ENCODE results near the gene GHRL.

Gene GHRL

DNA sequence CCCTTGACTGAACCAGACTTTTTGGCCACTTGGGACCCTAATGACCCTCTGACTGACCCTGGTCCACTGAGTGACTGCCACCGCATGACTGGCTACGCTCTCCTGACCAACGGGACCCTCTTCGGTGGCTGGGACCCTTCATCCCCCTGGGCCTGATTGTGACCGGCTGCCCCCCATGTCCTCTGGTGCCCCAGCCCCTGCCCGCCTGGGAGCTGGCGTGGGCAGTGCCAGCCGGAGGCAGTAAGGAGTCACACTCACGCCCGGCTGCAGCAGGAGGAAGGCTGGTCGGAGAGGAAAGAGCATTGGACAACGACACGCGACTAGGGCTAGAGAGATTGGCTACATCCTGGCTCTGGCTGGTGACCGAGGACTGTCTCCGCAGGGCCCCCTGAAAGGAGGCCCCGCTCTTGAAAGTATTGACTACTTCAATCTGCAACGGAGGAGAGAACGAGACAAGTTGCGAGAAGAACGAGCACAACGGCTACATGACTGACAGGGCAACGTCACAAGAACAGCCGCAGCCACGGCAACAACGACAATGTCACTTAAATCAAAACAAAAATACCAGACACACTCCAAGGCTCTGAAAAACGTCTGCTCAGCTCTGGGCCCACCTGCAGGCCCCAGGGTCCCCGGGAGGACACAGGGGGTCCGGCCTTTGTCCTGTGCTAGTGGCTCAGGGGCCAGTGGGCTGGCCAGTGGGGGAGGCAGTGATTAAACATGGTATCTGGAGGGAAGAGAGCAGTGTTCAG is 43.3 kb upstream of the GHRL start:
- H3K4me3 ChIP-seq (ENCODE audit: low read length), result no peak overlapping the region
- H3K27me3 ChIP-seq (ENCODE audit: insufficient read depth, low read length), result peaks cover 2% of the 10 kb centered on the region; the same call in 1 of the 2 replicates
- H3K4me1 ChIP-seq (ENCODE audit: insufficient read depth, low read length), result peaks cover 8% of the 10 kb centered on the region; the same call in 1 of the 2 replicates
- no peak overlapping the region for H3K27ac ChIP-seq (ENCODE audit: low read depth, low read length)
- no peak overlapping the region for H3K9ac ChIP-seq (ENCODE audit: low read depth, low read length)
- no peaks in the 10 kb centered on the region for H3K9me3 ChIP-seq (ENCODE audit: insufficient read depth, low read depth, low read length)
- 92% methylated on average over 29 of the region's 29 CpGs for WGBS
- no peaks in the 10 kb centered on the region for H3K36me3 ChIP-seq (ENCODE audit: insufficient read depth, low read length)

DNA sequence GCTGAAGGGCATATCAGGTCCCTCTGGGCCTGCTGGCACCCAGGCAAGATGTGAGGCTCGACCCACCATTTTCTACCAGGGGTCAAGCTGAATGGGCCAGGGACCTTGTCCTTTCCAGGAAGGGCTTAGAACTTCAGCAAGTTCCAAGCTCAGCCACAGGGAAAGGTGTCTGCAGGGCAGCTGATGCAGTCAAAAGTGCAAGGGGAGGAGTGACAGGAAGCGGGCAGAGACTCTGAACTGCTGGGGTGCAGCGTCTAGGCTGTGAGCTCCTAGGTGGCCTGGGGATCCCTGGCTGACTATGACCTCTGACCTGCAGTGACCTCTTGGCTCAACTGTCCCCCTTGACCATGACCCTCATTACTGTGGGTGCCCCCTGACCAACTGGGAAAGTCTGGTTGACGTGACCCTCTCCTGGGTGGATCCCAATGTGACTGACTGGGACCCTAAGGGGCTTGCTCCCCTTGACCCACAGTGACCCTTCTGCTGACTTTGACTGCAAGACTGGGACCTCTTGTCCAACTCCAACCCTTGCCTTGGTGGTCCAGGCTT is 42.5 kb upstream of the GHRL start:
- H3K36me3 ChIP-seq (ENCODE audit: insufficient read depth, low read length), result no peaks in the 10 kb centered on the region
- H3K27me3 ChIP-seq (ENCODE audit: insufficient read depth, low read length), result no peaks in the 10 kb centered on the region
- no peak overlapping the region for H3K27ac ChIP-seq (ENCODE audit: low read depth, low read length)
- no peaks in the 10 kb centered on the region for H3K9me3 ChIP-seq (ENCODE audit: insufficient read depth, low read depth, low read length)
- H3K4me1 ChIP-seq (ENCODE audit: insufficient read depth, low read length), result peaks cover 8% of the 10 kb centered on the region; the same call in 1 of the 2 replicates
- no peak overlapping the region for H3K9ac ChIP-seq (ENCODE audit: low read depth, low read length)
- H3K4me3 ChIP-seq (ENCODE audit: low read length), result no peak overlapping the region
- 94% methylated on average over 4 of the region's 4 CpGs for WGBS

GRCh38 chr3:10334459-10334858 is 41.7 kb upstream of the GHRL start:
- Histone ChIP-seq H3K4me3 (ENCODE audit: low read length) (no peak overlapping the region), H3K9me3 (ENCODE audit: insufficient read depth, low read depth, low read length) (no peaks in the 10 kb centered on the region), H3K4me1 (ENCODE audit: insufficient read depth, low read length) (peaks cover 8% of the 10 kb centered on the region; the same call in 1 of the 2 replicates), H3K36me3 (ENCODE audit: insufficient read depth, low read length) (no peaks in the 10 kb centered on the region), H3K27ac (ENCODE audit: low read depth, low read length) (no peak overlapping the region), H3K27me3 (ENCODE audit: insufficient read depth, low read length) (0 out of 2 replicates have a peak, but pooled peaks cover 2% of the 10 kb centered on the region), H3K9ac (ENCODE audit: low read depth, low read length) (no peak overlapping the region)
- 75% methylated on average over 12 of the region's 12 CpGs for WGBS

GRCh38 chr3:10334042-10334441 is 41.3 kb upstream of the GHRL start:
- 88% methylated on average over 11 of the region's 11 CpGs for WGBS

DNA sequence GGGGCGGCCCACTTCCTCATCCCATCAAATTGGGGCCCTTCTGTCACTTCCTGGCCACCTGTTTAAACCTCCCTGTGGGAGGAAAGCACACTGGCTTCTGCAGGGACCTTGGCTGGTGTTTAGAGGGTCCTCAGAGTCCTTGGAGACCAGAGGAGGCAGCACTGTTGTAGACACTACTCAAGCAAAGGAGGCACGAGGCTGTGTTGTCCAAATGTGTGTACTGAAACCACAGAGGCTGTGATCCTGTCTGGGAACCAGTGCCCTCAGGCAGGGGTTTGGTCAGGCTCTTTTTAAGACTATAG is 40.6 kb upstream of the GHRL start:
- H3K27me3 ChIP-seq (ENCODE audit: insufficient read depth, low read length), result peaks cover 7% of the 10 kb centered on the region; the same call in 1 of the 2 replicates

More at GRCh38 chr3:10334042-10334441, 41.3 kb upstream of the GHRL start:
- Histone ChIP-seq H3K36me3 (ENCODE audit: insufficient read depth, low read length) (no peaks in the 10 kb centered on the region), H3K4me3 (ENCODE audit: low read length) (no peak overlapping the region), H3K9me3 (ENCODE audit: insufficient read depth, low read depth, low read length) (no peaks in the 10 kb centered on the region), H3K27ac (ENCODE audit: low read depth, low read length) (no peak overlapping the region), H3K9ac (ENCODE audit: low read depth, low read length) (no peak overlapping the region), H3K4me1 (ENCODE audit: insufficient read depth, low read length) (peaks cover 6% of the 10 kb centered on the region; the same call in 1 of the 2 replicates), H3K27me3 (ENCODE audit: insufficient read depth, low read length) (0 out of 2 replicates have a peak, but pooled peaks cover 5% of the 10 kb centered on the region)

DNA sequence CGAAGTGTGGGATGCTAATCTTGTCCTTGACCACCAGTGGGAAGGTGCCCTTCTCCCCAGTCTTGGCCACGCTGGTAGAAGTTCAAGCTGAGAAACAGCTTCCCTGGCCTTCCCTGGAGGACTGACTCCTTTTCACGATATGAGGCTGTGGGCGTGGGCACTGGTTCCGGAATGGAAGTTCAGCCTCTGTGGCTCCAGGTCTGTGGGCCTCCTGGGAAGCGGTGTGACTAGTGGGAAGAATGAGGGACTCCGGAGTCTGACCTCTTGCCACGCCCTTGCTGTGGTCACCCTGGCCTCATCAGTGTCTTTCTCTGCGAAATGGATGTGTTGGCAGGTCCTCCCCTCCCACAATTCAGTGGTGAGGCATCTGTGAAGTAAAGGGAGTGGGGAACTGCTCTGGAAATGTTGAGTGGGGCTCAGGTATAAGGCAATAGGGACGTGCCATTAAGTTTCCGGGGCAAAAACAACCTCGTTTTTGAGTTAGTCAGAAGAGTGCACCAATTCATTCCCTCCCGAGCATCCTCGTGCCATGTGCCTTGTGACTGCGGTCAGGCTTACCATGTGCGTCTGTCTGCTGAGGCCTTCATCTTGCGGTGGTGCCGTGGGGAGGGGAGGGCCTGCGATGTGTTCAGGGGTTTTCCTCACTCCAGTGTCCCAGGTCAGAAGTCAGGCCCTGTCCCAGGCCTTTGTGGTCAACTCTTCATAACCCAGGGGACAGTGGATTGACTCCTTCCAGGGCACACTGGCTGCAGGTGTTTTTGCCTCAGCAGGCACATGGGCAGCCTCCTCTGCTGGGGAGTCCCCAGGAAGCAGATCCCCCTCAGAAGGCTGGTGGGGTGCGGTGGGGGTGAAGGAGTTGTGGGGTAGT is 40.0 kb upstream of the GHRL start:
- Histone ChIP-seq H3K4me1 (ENCODE audit: insufficient read depth, low read length) (no peaks in the 10 kb centered on the region), H3K27me3 (ENCODE audit: insufficient read depth, low read length) (peaks cover 9% of the 10 kb centered on the region; the same call in 1 of the 2 replicates), H3K9me3 (ENCODE audit: insufficient read depth, low read depth, low read length) (no peaks in the 10 kb centered on the region), H3K36me3 (ENCODE audit: insufficient read depth, low read length) (no peaks in the 10 kb centered on the region), H3K9ac (ENCODE audit: low read depth, low read length) (no peak overlapping the region), H3K27ac (ENCODE audit: low read depth, low read length) (no peak overlapping the region), H3K4me3 (ENCODE audit: low read length) (no peak overlapping the region)
- 93% methylated on average over 19 of the region's 20 CpGs for WGBS

More for the DNA sequence above, 40.6 kb upstream of the GHRL start:
- Histone ChIP-seq H3K4me3 (ENCODE audit: low read length) (no peak overlapping the region), H3K27ac (ENCODE audit: low read depth, low read length) (no peak overlapping the region), H3K9me3 (ENCODE audit: insufficient read depth, low read depth, low read length) (no peaks in the 10 kb centered on the region), H3K36me3 (ENCODE audit: insufficient read depth, low read length) (no peaks in the 10 kb centered on the region), H3K9ac (ENCODE audit: low read depth, low read length) (no peak overlapping the region), H3K4me1 (ENCODE audit: insufficient read depth, low read length) (no peaks in the 10 kb centered on the region)
- WGBS, result 90% methylated on average over 1 of the region's 2 CpGs

- H3K27me3 ChIP-seq (ENCODE audit: insufficient read depth, low read length), result peaks cover 10% of the 10 kb centered on the region; the same call in 1 of the 2 replicates
- no peak overlapping the region for H3K9ac ChIP-seq (ENCODE audit: low read depth, low read length)
- 89% methylated on average over 8 of the region's 8 CpGs for WGBS
- no peaks in the 10 kb centered on the region for H3K36me3 ChIP-seq (ENCODE audit: insufficient read depth, low read length)
- H3K4me3 ChIP-seq (ENCODE audit: low read length), result no peak overlapping the region
- H3K4me1 ChIP-seq (ENCODE audit: insufficient read depth, low read length), result no peaks in the 10 kb centered on the region
- no peaks in the 10 kb centered on the region for H3K9me3 ChIP-seq (ENCODE audit: insufficient read depth, low read depth, low read length)
- H3K27ac ChIP-seq (ENCODE audit: low read depth, low read length), result no peak overlapping the region
These were observed 38.6 kb upstream of the GHRL start for GRCh38 chr3:10331320-10331719.

DNA sequence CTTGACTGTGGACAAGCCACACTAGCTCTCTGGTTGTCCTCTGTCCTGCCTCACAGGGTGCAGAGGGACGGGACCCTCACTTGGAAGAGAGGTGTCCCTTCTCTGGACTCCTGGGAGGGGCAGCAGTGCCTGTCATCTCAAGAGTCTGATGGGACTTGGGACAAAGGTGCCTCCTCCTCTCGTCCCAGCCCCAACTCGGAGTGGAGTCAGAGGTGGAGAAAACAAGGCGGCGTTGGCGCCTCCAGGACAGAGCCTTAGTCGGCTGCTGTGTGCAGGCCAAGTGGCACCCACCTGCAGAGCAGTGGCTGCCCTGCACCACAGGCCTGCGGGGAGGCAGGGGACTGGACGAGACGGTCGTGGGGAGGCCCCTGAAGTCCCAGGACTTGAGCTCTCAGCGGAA is 37.6 kb upstream of the GHRL start:
- no peak overlapping the region for H3K9ac ChIP-seq (ENCODE audit: low read depth, low read length)
- no peak overlapping the region for H3K27ac ChIP-seq (ENCODE audit: low read depth, low read length)
- H3K27me3 ChIP-seq (ENCODE audit: insufficient read depth, low read length), result peaks cover 17% of the 10 kb centered on the region
- 79% methylated on average over 12 of the region's 12 CpGs for WGBS
- no peaks in the 10 kb centered on the region for H3K36me3 ChIP-seq (ENCODE audit: insufficient read depth, low read length)
- H3K4me3 ChIP-seq (ENCODE audit: low read length), result no peak overlapping the region
- no peaks in the 10 kb centered on the region for H3K4me1 ChIP-seq (ENCODE audit: insufficient read depth, low read length)
- H3K9me3 ChIP-seq (ENCODE audit: insufficient read depth, low read depth, low read length), result no peaks in the 10 kb centered on the region

DNA sequence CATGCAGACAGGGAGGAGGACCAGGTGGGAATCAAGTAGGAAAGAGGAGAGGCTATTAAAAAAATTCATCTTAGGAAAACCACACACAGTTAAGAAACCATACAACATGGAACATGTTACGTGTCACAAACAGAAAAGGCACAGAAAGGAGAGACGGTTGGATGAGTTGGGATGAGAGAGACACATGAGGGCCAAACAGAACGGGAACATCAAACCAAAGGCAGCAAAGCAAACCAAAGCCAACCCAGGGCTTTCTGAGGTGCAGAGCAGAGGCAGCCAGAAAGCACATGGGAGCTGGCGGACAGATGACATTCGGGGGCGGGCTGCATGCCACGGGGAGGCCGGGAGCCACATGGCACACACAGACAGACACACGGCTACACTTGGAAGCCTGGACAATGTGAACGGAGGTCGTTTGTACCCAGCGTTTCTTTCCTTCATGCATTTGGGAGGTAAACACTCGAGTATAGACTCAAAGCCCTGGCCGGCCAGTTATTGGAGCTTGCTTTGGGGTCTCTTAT is 36.8 kb upstream of the GHRL start:
- 94% methylated on average over 14 of the region's 14 CpGs for WGBS
- H3K27me3 ChIP-seq (ENCODE audit: insufficient read depth, low read length), result peaks cover 17% of the 10 kb centered on the region

DNA sequence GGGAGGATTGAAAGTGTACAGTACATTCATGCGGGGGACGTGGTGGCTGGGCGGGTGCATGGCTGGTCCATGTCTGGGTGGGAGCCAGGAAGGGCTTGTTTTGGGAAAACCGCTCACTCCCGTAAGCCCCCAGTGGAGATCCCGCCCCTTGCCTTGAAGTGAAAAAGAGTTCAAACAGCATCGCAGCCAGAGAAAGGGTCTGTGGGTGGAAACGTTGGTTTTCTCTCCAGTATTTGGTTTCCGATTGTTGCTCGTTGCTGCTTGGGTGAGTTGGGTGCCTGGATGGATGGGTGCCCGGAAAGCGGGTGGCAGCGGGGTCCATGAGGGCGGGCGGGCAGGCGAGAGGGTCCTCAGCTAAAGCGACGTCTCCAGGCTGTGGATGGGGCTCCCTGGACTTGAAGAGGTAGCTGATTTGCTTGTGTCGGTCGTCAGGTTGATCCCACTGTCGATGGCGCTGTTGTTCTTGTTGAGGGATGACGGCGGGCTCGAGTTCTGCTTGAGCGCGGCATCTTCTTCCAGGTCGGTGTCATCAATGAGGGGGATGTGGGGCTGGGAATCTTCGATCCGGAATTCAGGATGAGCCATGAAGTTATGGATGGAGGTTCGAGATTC is 35.8 kb upstream of the GHRL start:
- H3K4me3 ChIP-seq (ENCODE audit: low read length), result no peak overlapping the region
- 78% methylated on average over 31 of the region's 31 CpGs for WGBS
- H3K36me3 ChIP-seq (ENCODE audit: insufficient read depth, low read length), result no peaks in the 10 kb centered on the region
- no peak overlapping the region for H3K27ac ChIP-seq (ENCODE audit: low read depth, low read length)
- no peaks in the 10 kb centered on the region for H3K4me1 ChIP-seq (ENCODE audit: insufficient read depth, low read length)
- no peak overlapping the region for H3K9ac ChIP-seq (ENCODE audit: low read depth, low read length)
- peaks cover 17% of the 10 kb centered on the region for H3K27me3 ChIP-seq (ENCODE audit: insufficient read depth, low read length)
- H3K9me3 ChIP-seq (ENCODE audit: insufficient read depth, low read depth, low read length), result no peaks in the 10 kb centered on the region

More for the DNA sequence above, 36.8 kb upstream of the GHRL start:
- Histone ChIP-seq H3K4me1 (ENCODE audit: insufficient read depth, low read length) (no peaks in the 10 kb centered on the region), H3K4me3 (ENCODE audit: low read length) (no peak overlapping the region), H3K36me3 (ENCODE audit: insufficient read depth, low read length) (no peaks in the 10 kb centered on the region), H3K9me3 (ENCODE audit: insufficient read depth, low read depth, low read length) (no peaks in the 10 kb centered on the region), H3K9ac (ENCODE audit: low read depth, low read length) (no peak overlapping the region), H3K27ac (ENCODE audit: low read depth, low read length) (no peak overlapping the region)
